GM04504 (cell line): Measurements from ENCODE around the gene TRAPPC12.
A peak's percentile ranks its signal among the peaks of the same experiment; 100 is the strongest.
"Not testable (repeated sequence)": the region's sequence is repeated elsewhere in the genome, so short reads cannot be mapped to it uniquely, and the experiment has no call there.

Source experiments
- DNase-seq: peaks from one replicate; pipeline ENCODE4 v3.0.0-alpha.2; 2012; ENCODE audit warnings: low read depth

TRAPPC12 gene

GRCh38 chr2:3454005-3454404, 74.5 kb downstream of the TRAPPC12 start:
- DNase-seq: not testable (repeated sequence)

- no peak for DNase-seq
Observed at GRCh38 chr2:3454802-3455201, 75.3 kb downstream of the TRAPPC12 start.

- no peak for DNase-seq
Observed at GRCh38 chr2:3456125-3456524, 76.6 kb downstream of the TRAPPC12 start.

- DNase-seq: no peak
Observed at GRCh38 chr2:3457524-3458395, 78.3 kb downstream of the TRAPPC12 start.

GRCh38 chr2:3458396-3459184, 79.1 kb downstream of the TRAPPC12 start:
- no peak for DNase-seq

GRCh38 chr2:3459185-3460015, 79.9 kb downstream of the TRAPPC12 start:
- DNase-seq: no peak

- no peak for DNase-seq
Observed at GRCh38 chr2:3460156-3460555, 80.7 kb downstream of the TRAPPC12 start.

- DNase-seq: no peak
Observed at GRCh38 chr2:3460831-3461800, 81.6 kb downstream of the TRAPPC12 start.

- DNase-seq: peak; percentile 32
Observed at GRCh38 chr2:3461801-3462492, 82.5 kb downstream of the TRAPPC12 start.

- no peak for DNase-seq
Observed at GRCh38 chr2:3462493-3463104, 83.1 kb downstream of the TRAPPC12 start.

GRCh38 chr2:3463186-3463835, 83.8 kb downstream of the TRAPPC12 start:
- no peak for DNase-seq

GRCh38 chr2:3463944-3464343, 84.5 kb downstream of the TRAPPC12 start:
- no peak for DNase-seq

GRCh38 chr2:3464401-3465005, 85.0 kb downstream of the TRAPPC12 start:
- no peak for DNase-seq

GRCh38 chr2:3465328-3465727, 85.8 kb downstream of the TRAPPC12 start:
- no peak for DNase-seq

GRCh38 chr2:3465844-3466481, 86.5 kb downstream of the TRAPPC12 start:
- DNase-seq: peak; percentile 82

GRCh38 chr2:3466482-3466863, 87.0 kb downstream of the TRAPPC12 start:
- DNase-seq: no peak

- DNase-seq: no peak
Observed at GRCh38 chr2:3466966-3467365, 87.5 kb downstream of the TRAPPC12 start.

- no peak for DNase-seq
Observed at GRCh38 chr2:3467654-3468053, 88.2 kb downstream of the TRAPPC12 start.
